Measurements from ENCODE around the gene SDCCAG8.

- TF ChIP-seq POLR2A (IDR thresholded peaks at IDR 0.05) (no peak), CTCF (IDR thresholded peaks at IDR 0.05) (no peak)
These were observed 20.7 kb upstream of the SDCCAG8 start for GRCh38 chr1:243234978-243235647.
